Breast epithelium (tissue), 4 donors: Measurements from ENCODE around the gene MPPED1. TPM values are rescaled to one million over a fixed set of nuclear protein-coding genes. Genes with fewer than 3 reads are reported as not detected.

ENCODE experiments used
- DNase-seq, 2 donors: peaks; one replicate each; pipeline ENCODE4 v3.0.0-alpha.2; 2019; ENCODE audit warnings: low spot score in 2 of 2
- H3K27ac ChIP-seq, 2 donors: fragments of 200-600 bp; sonication (generic) in 1 of 2; one replicate each; pipeline ENCODE4 v1.5.1; 2016 to 2019; ENCODE audit warnings: mild to moderate bottlenecking in 1 of 2
- H3K27me3 ChIP-seq, 2 donors: fragments of 200-600 bp; sonication (generic) in 1 of 2; one replicate each; pipeline versions ENCODE4 v1.5.1 to v1.6.0; 2017 to 2019; ENCODE audit warnings: control low read depth in 1 of 2, mild to moderate bottlenecking in 1 of 2
- H3K36me3 ChIP-seq: fragments of 200-600 bp; one replicate; pipeline ENCODE4 v1.5.1; 2019
- H3K4me1 ChIP-seq, 2 donors: fragments of 200-600 bp; sonication (generic); one replicate each; pipeline ENCODE4 v1.5.1; 2016 to 2019; ENCODE audit warnings: control low read depth in 1 of 2
- H3K4me3 ChIP-seq, 3 donors: fragments of 200-600 bp; sonication (generic); 1 replicate in 2 of 3; 2 replicates in 1 of 3; pipeline ENCODE4 v1.5.1; 2016 to 2019; ENCODE audit warnings: mild to moderate bottlenecking in 3 of 3, moderate library complexity in 2 of 3
- H3K9me3 ChIP-seq, 2 donors: fragments of 200-600 bp; sonication (generic) in 1 of 2; one replicate each; pipeline ENCODE4 v1.5.1; 2016 to 2019; ENCODE audit warnings: control low read depth in 1 of 2
- CTCF ChIP-seq, 3 donors: fragments of 450-650 bp; IDR thresholded peaks; one replicate each; pipeline ENCODE4 v1.5.1; 2016 to 2017; ENCODE audit warnings: antibody characterized with exemption in 3 of 3, mild to moderate bottlenecking in 3 of 3, moderate library complexity in 3 of 3
- POLR2A ChIP-seq: fragments of 450-650 bp; IDR thresholded peaks from one replicate; pipeline ENCODE4 v1.6.1; 2016; ENCODE audit warnings: antibody characterized with exemption, mild to moderate bottlenecking, moderate library complexity
- POLR2AphosphoS5 ChIP-seq, 3 donors: sonication (generic); formaldehyde crosslinking; IDR thresholded peaks; one replicate each; pipeline ENCODE4 v1.6.1; 2017; ENCODE audit warnings: antibody characterized with exemption in 3 of 3
- intact Hi-C: fragments of 100-400 bp; cut with DNase I; formaldehyde crosslinking; loops from one replicate; pipeline ENCODE4 v1.15.1; 2023; ENCODE audit warnings: low total_unique reads
- total RNA-seq, 3 donors: library from RNA; depleted of rRNA; stranded (reverse); fragments of >200 nt; gene quantifications; one replicate each; pipeline ENCODE4 v1.1.0, GENCODE V29; 2016

The MPPED1 gene
- total RNA-seq, 3 donors from 2014 or later: 0.29 TPM; not detected in 2

DNA sequence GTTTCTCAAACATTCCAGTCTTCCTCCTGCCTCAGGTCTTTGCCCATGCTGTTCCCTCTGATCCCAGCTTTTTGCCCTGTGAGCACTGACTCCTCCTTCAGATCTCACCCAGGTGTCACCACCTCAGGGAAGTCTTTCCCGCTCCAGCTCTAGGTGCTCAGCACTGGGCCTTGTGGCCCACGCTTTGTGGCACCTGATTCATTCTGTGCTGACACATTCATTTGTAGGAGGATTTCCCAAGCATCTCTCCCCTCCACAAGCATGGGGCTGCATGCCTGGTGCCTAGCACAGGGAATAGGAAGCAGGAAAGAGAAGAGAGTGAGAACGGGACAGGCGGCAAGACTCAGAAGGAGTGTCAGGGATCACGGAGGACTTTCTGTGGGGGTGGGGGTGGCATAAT lies 17.6 kb downstream of the MPPED1 start:
- peaks cover 0 to 58% of the 10 kb centered on the region in 2 donors for H3K27me3 ChIP-seq
- H3K9me3 ChIP-seq: no peaks in the 10 kb centered on the region
- no peak overlapping the region for H3K27ac ChIP-seq
- no peak overlapping the region for H3K4me3 ChIP-seq
- DNase-seq: no peak
- intact Hi-C loops: no loop called here
- H3K4me1 ChIP-seq: no peaks in the 10 kb centered on the region
- TF ChIP-seq POLR2AphosphoS5 (IDR thresholded peaks at IDR 0.05): no peak
- TF ChIP-seq CTCF (IDR thresholded peaks at IDR 0.05): no peak
- no peaks in the 10 kb centered on the region for H3K36me3 ChIP-seq

GRCh38 chr22:43431808-43432554 lies 20.2 kb downstream of the MPPED1 start:
- Histone ChIP-seq H3K4me3 (no peak overlapping the region), H3K27ac (no peak overlapping the region), H3K9me3 (no peaks in the 10 kb centered on the region), H3K4me1 (no peaks in the 10 kb centered on the region), H3K36me3 (no peaks in the 10 kb centered on the region), H3K27me3 (peaks cover 0 to 36% of the 10 kb centered on the region in 2 donors)
- no peak for DNase-seq
- intact Hi-C loops: no loop called here
- TF ChIP-seq POLR2A (no peak), POLR2AphosphoS5 (IDR thresholded peaks at IDR 0.05) (no peak), CTCF (IDR thresholded peaks at IDR 0.05) (no peak)

DNA sequence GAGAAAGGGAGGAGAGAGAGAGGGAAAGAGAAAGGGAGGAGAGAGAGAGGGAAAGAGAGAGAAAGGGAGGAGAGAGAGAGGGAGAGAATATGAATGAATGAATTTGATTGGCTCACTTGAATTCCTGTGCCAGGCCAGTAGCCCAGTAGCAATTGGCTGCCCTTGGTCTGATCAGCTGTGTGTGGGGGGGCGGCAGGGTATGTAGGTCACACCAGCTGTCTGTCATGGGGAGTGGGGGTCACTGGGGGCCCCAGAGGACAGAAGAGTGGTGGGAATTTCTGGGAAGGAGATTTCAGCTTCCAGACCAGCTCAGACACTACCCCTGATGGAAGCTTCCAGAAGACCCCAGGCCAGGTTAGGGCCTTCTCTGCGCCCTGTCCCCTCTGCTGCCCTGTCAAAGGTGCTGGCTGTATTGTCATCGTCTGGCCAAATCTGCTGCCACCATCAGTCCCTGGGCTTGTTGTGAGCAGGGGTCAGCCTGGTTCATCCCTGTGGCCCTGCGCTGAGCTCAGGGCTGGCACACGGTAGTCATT lies 21.1 kb downstream of the MPPED1 start:
- Histone ChIP-seq H3K27me3 (peaks cover 0 to 28% of the 10 kb centered on the region in 2 donors), H3K4me3 (no peak overlapping the region), H3K9me3 (no peaks in the 10 kb centered on the region), H3K36me3 (no peaks in the 10 kb centered on the region), H3K4me1 (no peaks in the 10 kb centered on the region), H3K27ac (no peak overlapping the region)
- intact Hi-C loops: no loop called here
- no peak for DNase-seq
- TF ChIP-seq POLR2A: no peak
- no peak for TF ChIP-seq POLR2AphosphoS5 (IDR thresholded peaks at IDR 0.05)
- no peak for TF ChIP-seq CTCF (IDR thresholded peaks at IDR 0.05)

- no peaks in the 10 kb centered on the region for H3K36me3 ChIP-seq
- no peak overlapping the region for H3K27ac ChIP-seq
- intact Hi-C loops: no loop called here
- no peaks in the 10 kb centered on the region for H3K4me1 ChIP-seq
- H3K9me3 ChIP-seq: no peaks in the 10 kb centered on the region
- no peak for DNase-seq
- H3K27me3 ChIP-seq: peaks cover 0 to 22% of the 10 kb centered on the region in 2 donors
- no peak overlapping the region for H3K4me3 ChIP-seq
- no peak for TF ChIP-seq POLR2AphosphoS5 (IDR thresholded peaks at IDR 0.05)
- TF ChIP-seq CTCF (IDR thresholded peaks at IDR 0.05): no peak
- no peak for TF ChIP-seq POLR2A
Observed at GRCh38 chr22:43433451-43434274, 21.8 kb downstream of the MPPED1 start.
